ENCODE measurements around the gene RAD51B. TPM values are rescaled to one million over a fixed set of nuclear protein-coding genes. Genes with fewer than 3 reads are reported as not detected.
A peak's percentile ranks its signal among the peaks of the same experiment; 100 is the strongest.

Gene RAD51B
- total RNA-seq, 4 donors from 2014 or later, result 5.0 to 31.8 (median 20.6) TPM

GRCh38 chr14:68188174-68188573, 368.6 kb downstream of the RAD51B start:
- no peak overlapping the region for H3K4me3 ChIP-seq
- in situ Hi-C loops (cut with MboI; ENCODE audit: low pct_ligation_motif_present in 1 of 4, low pct_unique_long_range_greater_than_20kb in 1 of 4, low sequenced_read_pairs in 3 of 4) (no loop called here), intact Hi-C loops (cut with DNase I; ENCODE audit: low total_unique reads) (no loop called here)
- no peaks in the 10 kb centered on the region for H3K36me3 ChIP-seq
- DNase-seq, result no peak
- no peaks in the 10 kb centered on the region for H3K9me3 ChIP-seq
- TF ChIP-seq CTCF (IDR thresholded peaks at IDR 0.05) (no peak), POLR2AphosphoS5 (IDR thresholded peaks at IDR 0.05) (no peak), POLR2A (IDR thresholded peaks at IDR 0.05) (no peak), EP300 (IDR thresholded peaks at IDR 0.05; ENCODE audit: low read depth) (no peak)
- H3K27ac ChIP-seq, result no peak overlapping the region
- H3K4me1 ChIP-seq, result peaks cover 0 to 24% (median 20%) of the 10 kb centered on the region in 4 donors
- no peaks in the 10 kb centered on the region for H3K27me3 ChIP-seq
- WGBS, 2 donors (ENCODE audit: low coverage in 1 of 2), result 88 to 89% methylated on average over 1 of the region's 1 CpG

- Histone ChIP-seq H3K9me3 (no peaks in the 10 kb centered on the region), H3K4me3 (no peak overlapping the region), H3K27ac (no peak overlapping the region), H3K4me1 (peaks cover 0 to 38% (median 28%) of the 10 kb centered on the region in 4 donors), H3K27me3 (no peaks in the 10 kb centered on the region), H3K36me3 (no peaks in the 10 kb centered on the region)
- intact Hi-C loops (cut with DNase I; ENCODE audit: low total_unique reads), result loop anchor here (5.0 kb wide), 1 partner anchor 153 kb away; no protein-coding TSS in a partner anchor
- DNase-seq, result no peak
- in situ Hi-C loops (cut with MboI; ENCODE audit: low pct_ligation_motif_present in 1 of 4, low pct_unique_long_range_greater_than_20kb in 1 of 4, low sequenced_read_pairs in 3 of 4), result no loop called here
- 94% methylated on average over 1 of the region's 1 CpG for WGBS, 2 donors (ENCODE audit: low coverage in 1 of 2)
- TF ChIP-seq POLR2AphosphoS5 (IDR thresholded peaks at IDR 0.05), result no peak
- no peak for TF ChIP-seq CTCF (IDR thresholded peaks at IDR 0.05)
These were observed 370.5 kb downstream of the RAD51B start for GRCh38 chr14:68190032-68190431.

- TF ChIP-seq EP300 (IDR thresholded peaks at IDR 0.05; ENCODE audit: low read depth) (peak; percentile 50), CTCF (IDR thresholded peaks at IDR 0.05) (peak in 2 of 5 experiments; percentile 37 to 43), POLR2A (IDR thresholded peaks at IDR 0.05) (no peak), POLR2AphosphoS5 (IDR thresholded peaks at IDR 0.05) (peak; percentile 44 to 89 (median 81))
- in situ Hi-C loops (cut with MboI; ENCODE audit: low pct_ligation_motif_present in 1 of 4, low pct_unique_long_range_greater_than_20kb in 1 of 4, low sequenced_read_pairs in 3 of 4), result no loop called here
- Histone ChIP-seq H3K36me3 (no peaks in the 10 kb centered on the region), H3K9me3 (no peaks in the 10 kb centered on the region), H3K4me1 (peaks cover 0 to 48% (median 29%) of the 10 kb centered on the region in 4 donors), H3K27me3 (no peaks in the 10 kb centered on the region), H3K4me3 (no peak overlapping the region), H3K27ac (peak overlapping the region; percentile 71 to 84 (median 77))
- DNase-seq, result no peak
- intact Hi-C loops (cut with DNase I; ENCODE audit: low total_unique reads), result loop anchor here (5.0 kb wide), 1 partner anchor 154 kb away; no protein-coding TSS in a partner anchor
These were observed 372.2 kb downstream of the RAD51B start for GRCh38 chr14:68191567-68192321.

- no peaks in the 10 kb centered on the region for H3K36me3 ChIP-seq
- in situ Hi-C loops (cut with MboI; ENCODE audit: low pct_ligation_motif_present in 1 of 4, low pct_unique_long_range_greater_than_20kb in 1 of 4, low sequenced_read_pairs in 3 of 4), result no loop called here
- TF ChIP-seq CTCF (IDR thresholded peaks at IDR 0.05) (no peak), POLR2AphosphoS5 (IDR thresholded peaks at IDR 0.05) (no peak)
- H3K4me1 ChIP-seq, result peaks cover 0 to 58% (median 34%) of the 10 kb centered on the region in 4 donors
- no peaks in the 10 kb centered on the region for H3K27me3 ChIP-seq
- no peak overlapping the region for H3K4me3 ChIP-seq
- WGBS, 2 donors (ENCODE audit: low coverage in 1 of 2), result 90 to 96% methylated on average over 2 of the region's 2 CpGs
- intact Hi-C loops (cut with DNase I; ENCODE audit: low total_unique reads), result loop anchor here (5.0 kb wide), 1 partner anchor 156 kb away; no protein-coding TSS in a partner anchor
- H3K9me3 ChIP-seq, result no peaks in the 10 kb centered on the region
- no peak for DNase-seq
- peak overlapping the region; percentile 71 to 84 (median 77) for H3K27ac ChIP-seq
These were observed 373.4 kb downstream of the RAD51B start for GRCh38 chr14:68192935-68193334.
